Measurements from ENCODE around the gene PKHD1.

- TF ChIP-seq POLR2A (IDR thresholded peaks at IDR 0.05; ENCODE audit: low read length) (no peak), GATA1 (IDR thresholded peaks at IDR 0.05; ENCODE audit: low read depth, low read length) (no peak)
Observed at GRCh38 chr6:51820555-51820954, 266.9 kb downstream of the PKHD1 start.
